ENCODE data around the gene SPRY1.
A peak's percentile ranks its signal among the peaks of the same experiment; 100 is the strongest.

SPRY1 gene

DNA sequence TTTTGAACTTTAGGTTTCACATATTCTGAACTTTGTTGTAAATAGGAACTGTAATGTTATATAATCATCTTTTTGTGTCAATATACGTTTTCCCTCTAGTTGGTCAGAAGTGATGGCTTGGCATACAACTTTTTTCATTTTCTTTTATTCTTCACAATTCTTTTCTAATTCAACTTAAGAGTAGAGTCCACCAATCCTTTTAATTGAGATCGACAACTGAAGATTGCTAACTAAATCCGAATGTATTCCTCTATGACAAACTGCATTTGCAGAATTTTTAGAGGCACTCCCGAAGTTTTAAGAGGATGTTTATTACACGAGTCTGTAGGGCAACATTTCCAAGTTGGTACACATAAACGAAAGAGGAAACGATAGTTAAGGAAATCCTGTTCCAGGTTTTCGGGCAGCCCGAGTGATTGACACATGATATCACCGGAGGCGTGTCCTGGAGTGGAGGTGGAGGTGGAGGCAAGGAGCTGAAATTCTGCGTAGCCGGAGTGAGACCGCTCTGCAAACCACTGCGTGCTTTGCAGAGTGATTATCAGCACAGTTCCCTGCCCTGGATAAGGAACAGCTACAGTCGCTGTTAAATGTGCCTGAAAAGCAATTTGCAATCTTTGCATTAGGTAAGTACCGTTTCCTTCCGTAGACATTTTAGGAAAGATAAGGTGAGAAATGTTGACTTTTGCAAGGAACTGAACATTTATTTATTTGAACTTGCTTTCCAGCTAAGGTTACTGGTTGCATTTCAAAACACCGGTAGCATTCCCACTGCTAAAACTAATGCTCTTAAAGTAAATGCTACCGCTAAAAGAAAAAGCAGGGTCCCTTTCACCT is at the start of gene SPRY1:
SPRY1 (plus strand) TSS at position 489 of the 837 bp plus-strand sequence. CDS start 4,797 bp downstream, outside the sequence.
- DNase-seq: peak; percentile 5 to 53 (median 19)

DNA sequence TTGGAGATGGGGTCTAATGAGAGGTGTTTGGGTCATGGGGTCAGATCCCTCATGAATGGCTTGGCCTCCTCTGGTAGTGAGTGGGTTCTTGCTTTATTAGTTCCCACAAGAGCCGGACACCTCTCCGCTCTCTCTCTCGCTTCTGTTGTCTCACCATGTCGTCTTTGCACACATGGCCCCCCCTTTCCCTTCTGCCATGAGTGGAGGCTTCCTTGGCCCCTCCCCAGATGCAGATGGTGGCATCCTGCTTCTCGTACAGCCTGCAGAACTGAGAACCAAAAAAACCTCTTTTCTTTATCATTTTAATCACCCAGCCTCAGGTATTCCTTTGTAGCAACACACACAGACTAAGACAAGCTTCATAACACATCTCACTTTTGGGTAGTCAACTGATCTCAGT is 49.6 kb upstream of the SPRY1 start:
- DNase-seq: no peak

DNA sequence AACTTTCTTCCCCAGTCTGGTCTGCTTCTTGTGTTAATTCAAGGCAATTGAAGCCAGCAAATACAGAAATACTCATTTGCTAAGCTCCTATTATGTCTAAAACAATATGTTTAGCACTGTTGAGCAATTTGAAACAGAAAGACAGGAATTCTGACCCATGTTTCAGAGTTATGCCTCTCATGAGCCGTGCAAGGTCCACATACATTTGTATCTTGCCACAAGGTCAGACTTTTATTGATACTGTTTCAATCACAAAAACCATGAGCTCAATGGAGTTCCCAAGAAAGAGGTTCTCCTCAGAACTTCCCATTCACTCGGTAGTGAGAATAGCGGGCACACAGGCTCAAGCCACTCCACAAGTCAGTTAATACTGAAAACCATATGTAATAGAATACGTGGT is 47.6 kb upstream of the SPRY1 start:
- no peak for DNase-seq

- DNase-seq: no peak
Measured at GRCh38 chr4:123349421-123350190, 47.0 kb upstream of the SPRY1 start.

GRCh38 chr4:123350191-123350544 is 46.4 kb upstream of the SPRY1 start:
- DNase-seq: no peak

DNA sequence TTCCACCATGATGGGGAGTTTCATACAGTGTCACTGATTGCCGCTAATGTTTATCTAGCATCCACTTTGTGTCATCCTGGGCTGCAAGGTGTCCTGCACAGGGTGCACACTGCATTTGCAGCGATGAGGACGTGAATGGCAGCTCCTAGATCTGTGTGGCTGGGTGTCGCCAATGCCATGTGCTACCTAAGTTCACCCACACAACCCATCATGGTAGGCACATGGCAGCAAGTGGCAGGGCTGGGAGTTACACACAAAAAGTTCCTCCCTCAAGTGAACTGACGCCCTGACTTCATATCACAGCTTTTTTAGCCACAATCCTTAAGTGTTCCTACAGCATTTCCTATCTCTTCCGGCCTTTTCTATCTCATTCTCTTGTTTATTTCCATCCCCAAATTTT is 45.9 kb upstream of the SPRY1 start:
- DNase-seq: no peak

DNA sequence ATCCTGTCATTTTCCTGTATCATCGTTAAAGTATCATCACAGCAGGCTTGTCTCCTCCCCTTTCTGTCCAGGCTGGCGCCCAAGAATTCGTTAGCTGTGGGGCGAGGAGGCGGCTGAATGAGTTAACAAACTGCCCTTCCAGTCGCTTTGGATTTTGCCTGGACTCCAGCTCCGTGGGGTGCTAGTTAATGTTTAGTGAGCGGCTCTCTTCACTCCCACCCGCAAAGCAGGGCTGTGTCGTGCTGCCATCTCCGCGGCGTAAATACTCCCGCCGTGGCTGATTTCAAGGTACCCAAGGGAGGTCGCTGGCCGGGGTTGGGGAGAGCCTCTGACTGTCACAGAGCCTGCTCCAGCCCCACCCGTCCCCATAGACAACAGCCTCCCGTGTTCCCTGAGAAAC is 44.9 kb upstream of the SPRY1 start:
- DNase-seq: no peak

DNA sequence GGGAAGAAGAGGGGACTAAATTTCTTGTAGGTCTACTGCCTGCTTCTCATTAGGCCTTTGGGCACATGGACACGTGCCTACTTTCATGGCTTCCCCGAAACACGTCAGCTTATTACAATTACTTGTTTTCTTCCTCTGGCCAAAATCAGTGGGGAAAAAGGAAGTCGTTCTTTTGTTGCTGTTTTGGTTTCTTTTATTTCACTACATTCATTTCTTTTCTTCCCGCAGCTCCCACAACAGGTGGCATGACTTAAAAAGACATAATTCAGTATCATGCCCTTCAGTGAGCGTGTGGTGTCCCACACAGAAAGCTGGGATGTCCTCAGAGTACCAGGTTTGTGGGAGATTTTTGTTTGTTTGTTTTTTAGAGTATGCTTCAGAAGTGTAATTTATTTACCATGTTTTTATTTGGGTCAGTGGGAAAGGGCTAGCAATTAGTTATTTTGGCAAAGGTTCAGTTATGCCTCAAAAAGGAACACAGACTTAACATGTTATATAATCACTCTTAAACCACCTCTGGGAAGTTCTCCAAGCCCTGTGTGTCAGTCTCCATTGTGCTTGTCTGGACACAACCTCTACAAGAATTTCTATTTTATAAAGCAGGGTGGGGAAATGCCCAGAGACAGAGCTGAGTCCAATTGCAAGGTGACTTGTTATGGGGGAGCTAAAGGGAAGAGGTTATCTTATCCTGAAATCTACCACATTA is 44.2 kb upstream of the SPRY1 start:
- DNase-seq: no peak

- DNase-seq: no peak
Measured at GRCh38 chr4:123352966-123353365, 43.6 kb upstream of the SPRY1 start.

DNA sequence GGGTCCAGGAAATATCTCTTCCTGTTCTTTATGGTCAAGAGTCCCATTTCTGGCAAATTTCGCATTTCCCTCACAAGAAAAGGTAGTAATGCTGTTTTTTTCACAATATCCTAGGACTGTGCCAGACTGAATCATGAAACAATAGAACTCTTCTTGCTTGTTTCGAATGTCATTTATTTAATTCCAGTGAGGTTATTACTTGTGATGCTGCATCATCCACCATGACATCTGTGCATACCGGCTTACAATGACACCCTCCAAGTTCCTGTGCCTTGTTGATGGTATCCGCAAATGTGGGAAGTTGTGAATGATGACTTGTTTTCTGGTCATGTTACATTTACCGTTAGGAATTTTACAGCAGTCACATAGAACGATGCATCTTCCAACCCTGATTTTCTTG is 42.9 kb upstream of the SPRY1 start:
- no peak for DNase-seq

GRCh38 chr4:123354701-123355100 is 41.9 kb upstream of the SPRY1 start:
- no peak for DNase-seq

DNA sequence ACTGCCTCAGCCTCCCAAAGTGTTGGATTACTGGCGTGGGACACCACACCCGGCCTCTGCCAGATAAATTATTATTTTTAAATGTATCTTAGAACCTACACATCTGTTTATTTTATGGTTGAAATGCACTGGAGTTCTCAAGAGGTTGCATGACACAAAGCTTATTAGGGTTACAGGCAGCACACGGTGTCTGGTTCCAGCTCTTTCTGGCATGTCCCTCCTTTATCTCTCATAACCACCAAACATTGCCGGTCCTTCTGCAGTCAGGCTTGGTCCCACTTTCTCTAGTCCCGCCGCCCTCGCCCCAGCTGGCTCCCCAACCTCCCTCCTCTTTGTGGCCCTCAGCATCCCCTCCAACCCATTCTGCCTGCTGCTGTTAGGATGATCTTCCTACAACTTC is 39.7 kb upstream of the SPRY1 start:
- no peak for DNase-seq

GRCh38 chr4:123359449-123360315 is 36.9 kb upstream of the SPRY1 start:
- no peak for DNase-seq

- DNase-seq: no peak
Measured at GRCh38 chr4:123361195-123361861, 35.3 kb upstream of the SPRY1 start.

DNA sequence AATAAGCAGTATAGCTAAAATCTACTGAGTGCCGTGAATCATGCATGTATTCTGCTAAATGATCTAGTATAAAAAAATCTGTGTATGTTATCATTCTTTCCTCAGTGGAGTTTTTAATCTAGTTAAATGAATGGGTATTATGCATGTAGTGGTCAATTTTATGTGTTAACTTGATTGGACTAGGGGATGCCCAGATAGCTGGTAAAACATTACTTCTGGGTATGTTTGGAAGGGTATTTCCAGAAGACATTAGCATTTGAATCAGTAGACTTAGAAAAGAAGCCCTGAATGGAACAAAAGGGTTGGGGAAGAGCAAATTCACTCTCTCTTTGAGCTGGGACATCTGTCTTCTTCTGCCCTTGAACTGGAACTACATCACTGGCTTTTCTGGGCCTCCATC is 34.5 kb upstream of the SPRY1 start:
- no peak for DNase-seq

- no peak for DNase-seq
Measured at GRCh38 chr4:123363729-123364128, 32.9 kb upstream of the SPRY1 start.

DNA sequence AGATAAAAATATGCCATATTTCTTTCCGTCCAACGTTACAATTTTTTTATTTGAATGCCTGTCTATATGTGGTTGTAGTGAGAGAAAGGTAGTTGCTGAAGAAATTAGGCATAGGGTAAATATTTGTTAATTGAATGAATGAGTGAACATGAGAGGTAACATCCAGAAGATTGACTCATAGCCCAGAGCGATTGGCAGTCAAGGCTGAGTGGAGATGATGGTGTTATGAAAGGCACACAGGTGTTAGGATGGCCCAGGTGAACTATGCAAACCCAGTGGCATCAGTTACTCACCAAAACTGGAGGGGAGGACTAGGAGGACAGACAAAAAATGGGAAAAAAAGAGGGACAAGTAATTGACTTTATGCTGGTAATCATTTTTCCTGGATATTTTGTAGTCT is 31.7 kb upstream of the SPRY1 start:
- DNase-seq: no peak

DNA sequence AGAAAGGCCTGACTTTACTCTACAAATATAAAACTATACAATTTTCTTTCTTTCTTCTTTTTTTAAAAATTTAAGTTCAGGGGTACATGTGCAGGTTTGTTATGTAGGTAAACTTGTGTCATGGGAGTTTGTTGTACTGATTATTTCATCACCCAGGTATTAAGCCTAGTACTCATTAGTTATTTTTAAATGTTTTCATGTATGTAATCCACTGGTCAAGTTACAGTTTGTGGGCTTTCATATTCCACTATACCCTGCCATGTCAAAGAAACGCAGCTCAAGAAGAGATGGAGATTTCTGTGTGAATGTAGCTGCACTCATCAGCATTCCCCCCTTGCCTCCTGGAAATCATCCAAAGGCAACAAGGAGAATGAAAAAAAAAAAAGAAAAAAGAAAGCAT is 31.2 kb upstream of the SPRY1 start:
- no peak for DNase-seq

- no peak for DNase-seq
Measured at GRCh38 chr4:123366144-123366748, 30.3 kb upstream of the SPRY1 start.

DNA sequence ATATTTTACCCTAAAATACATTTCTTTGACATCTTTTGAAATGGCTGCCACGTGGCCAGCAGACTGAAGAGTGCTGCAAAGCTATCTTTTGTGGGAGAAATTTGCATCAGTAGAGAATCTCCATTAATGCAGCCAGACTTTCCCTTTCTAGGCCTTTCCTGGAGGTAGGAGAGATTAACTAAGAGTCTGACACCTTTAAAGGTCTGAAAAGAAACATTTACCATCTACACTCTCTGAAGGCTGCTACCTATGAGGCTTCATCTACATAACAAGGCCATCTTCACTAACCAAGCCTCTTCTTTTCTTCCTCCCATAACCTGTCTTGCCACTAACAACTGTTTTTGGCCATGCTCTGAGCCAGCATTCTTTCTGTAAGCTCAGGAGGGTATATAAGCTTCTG is 17.8 kb upstream of the SPRY1 start:
- no peak for DNase-seq

GRCh38 chr4:123379392-123379791 is 17.2 kb upstream of the SPRY1 start:
- no peak for DNase-seq

All from activated naive CD4-positive, alpha-beta T cell (primary cell).